Muscle layer of colon (tissue), 2 donors: ENCODE results near the gene NPFFR1.
"Not testable (repeated sequence)": the region's sequence is repeated elsewhere in the genome, so short reads cannot be mapped to it uniquely, and the experiment has no call there.

ENCODE experiments used
- H3K27ac ChIP-seq: one replicate; pipeline ENCODE4 v1.7.0; 2013; ENCODE audit warnings: low read depth, mild to moderate bottlenecking, low read length, moderate library complexity
- H3K27me3 ChIP-seq, 2 donors: one replicate each; pipeline ENCODE4 v1.7.0; 2013; ENCODE audit warnings: low read length in 2 of 2, mild to moderate bottlenecking in 2 of 2; ENCODE audit not compliant: insufficient read depth in 2 of 2, control insufficient read depth in 1 of 2
- H3K36me3 ChIP-seq: one replicate; pipeline ENCODE4 v1.7.0; 2013; ENCODE audit warnings: mild to moderate bottlenecking, low read length; ENCODE audit not compliant: insufficient read depth
- H3K4me1 ChIP-seq: one replicate; pipeline ENCODE4 v1.7.0; 2013; ENCODE audit warnings: mild to moderate bottlenecking, low read length; ENCODE audit not compliant: insufficient read depth
- H3K4me3 ChIP-seq, 2 donors: one replicate each; pipeline ENCODE4 v1.7.0; 2013; ENCODE audit warnings: low read length in 2 of 2, low read depth in 1 of 2, mild to moderate bottlenecking in 1 of 2, moderate library complexity in 1 of 2
- H3K9ac ChIP-seq: one replicate; pipeline ENCODE4 v1.7.0; 2013; ENCODE audit warnings: low read length
- H3K9me3 ChIP-seq: one replicate; pipeline ENCODE4 v1.7.0; 2013; ENCODE audit warnings: mild to moderate bottlenecking, low read length
- donor health status: abdominal sarcoma.
- donor health status: Adenocarcinoma of cecum.

The NPFFR1 gene

DNA sequence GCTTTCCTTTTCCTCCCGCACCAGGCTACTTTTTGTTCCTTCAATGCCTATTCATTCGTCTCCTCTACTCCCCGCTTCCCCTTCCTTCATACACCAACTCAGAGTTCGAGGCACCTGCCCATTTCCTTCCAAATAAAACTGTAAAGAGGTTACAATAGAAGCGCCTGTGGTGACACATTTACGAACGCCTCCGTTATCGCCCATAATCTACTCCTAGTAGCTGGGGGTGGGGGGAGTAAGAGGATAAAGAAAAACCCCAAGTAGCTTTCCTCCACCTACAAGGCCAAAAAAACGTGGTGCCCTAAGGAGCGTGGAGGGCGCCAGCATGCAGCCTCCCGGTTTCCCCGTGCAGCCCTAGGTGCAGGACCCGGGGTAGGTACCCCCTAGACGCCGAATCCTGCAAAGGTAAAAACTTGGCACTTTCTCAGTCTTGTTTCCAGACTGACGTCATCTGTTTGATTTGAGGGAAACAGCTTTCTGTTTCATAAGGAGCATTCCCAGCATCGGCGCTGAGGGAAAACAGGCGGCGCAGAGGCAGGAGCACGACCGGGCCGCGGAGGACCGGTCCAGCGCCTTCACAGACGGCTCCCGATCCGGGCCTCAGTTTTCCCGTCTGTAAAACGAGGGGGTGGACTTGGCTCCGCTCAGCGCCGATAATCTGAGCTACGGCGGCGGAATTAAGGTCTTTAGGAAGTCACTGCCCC lies 51.5 kb downstream of the NPFFR1 start:
- peak overlapping the region; percentile 86 for H3K27ac ChIP-seq
- peaks cover 20% of the 10 kb centered on the region for H3K4me1 ChIP-seq
- H3K4me3 ChIP-seq, result peak overlapping the region; percentile 89
- H3K9ac ChIP-seq, result peak overlapping the region; percentile 74
- no peaks in the 10 kb centered on the region for H3K9me3 ChIP-seq
- no peaks in the 10 kb centered on the region for H3K36me3 ChIP-seq
- no peaks in the 10 kb centered on the region for H3K27me3 ChIP-seq

- no peak overlapping the region for H3K27ac ChIP-seq
- peaks cover 20% of the 10 kb centered on the region for H3K4me1 ChIP-seq
- H3K36me3 ChIP-seq, result no peaks in the 10 kb centered on the region
- no peaks in the 10 kb centered on the region for H3K9me3 ChIP-seq
- H3K4me3 ChIP-seq, result no peak overlapping the region
- H3K9ac ChIP-seq, result no peak overlapping the region
- no peaks in the 10 kb centered on the region for H3K27me3 ChIP-seq
Observed at GRCh38 chr10:70228491-70228890, 55.3 kb downstream of the NPFFR1 start.

GRCh38 chr10:70227548-70228320 lies 56.1 kb downstream of the NPFFR1 start:
- Histone ChIP-seq H3K4me1 (peaks cover 20% of the 10 kb centered on the region), H3K4me3 (no peak overlapping the region), H3K9me3 (no peaks in the 10 kb centered on the region), H3K27me3 (no peaks in the 10 kb centered on the region), H3K9ac (no peak overlapping the region), H3K27ac (no peak overlapping the region), H3K36me3 (no peaks in the 10 kb centered on the region)

DNA sequence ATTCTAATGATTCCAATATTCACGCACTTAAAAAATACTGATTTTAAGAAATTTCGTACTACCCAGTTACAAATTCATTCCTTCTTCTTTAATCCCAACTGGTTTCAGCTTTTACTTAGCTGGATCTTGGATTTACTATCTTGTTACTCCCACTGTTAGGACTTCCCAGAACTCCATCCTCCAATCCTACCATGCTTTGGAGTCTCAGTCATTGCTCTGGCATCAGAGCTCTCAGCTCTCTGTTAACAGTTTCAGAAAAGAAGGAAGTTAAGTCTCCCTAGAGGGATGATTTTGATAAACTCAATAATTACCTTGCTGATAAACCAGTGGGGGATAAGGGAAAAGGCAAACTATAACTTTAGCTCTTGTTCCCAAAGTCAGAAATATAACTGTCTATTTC lies 60.1 kb downstream of the NPFFR1 start:
- H3K36me3 ChIP-seq, result no peaks in the 10 kb centered on the region
- no peaks in the 10 kb centered on the region for H3K9me3 ChIP-seq
- H3K4me1 ChIP-seq, result peaks cover 22% of the 10 kb centered on the region
- H3K27me3 ChIP-seq, result no peaks in the 10 kb centered on the region
- no peak overlapping the region for H3K27ac ChIP-seq
- no peak overlapping the region for H3K9ac ChIP-seq
- no peak overlapping the region for H3K4me3 ChIP-seq

DNA sequence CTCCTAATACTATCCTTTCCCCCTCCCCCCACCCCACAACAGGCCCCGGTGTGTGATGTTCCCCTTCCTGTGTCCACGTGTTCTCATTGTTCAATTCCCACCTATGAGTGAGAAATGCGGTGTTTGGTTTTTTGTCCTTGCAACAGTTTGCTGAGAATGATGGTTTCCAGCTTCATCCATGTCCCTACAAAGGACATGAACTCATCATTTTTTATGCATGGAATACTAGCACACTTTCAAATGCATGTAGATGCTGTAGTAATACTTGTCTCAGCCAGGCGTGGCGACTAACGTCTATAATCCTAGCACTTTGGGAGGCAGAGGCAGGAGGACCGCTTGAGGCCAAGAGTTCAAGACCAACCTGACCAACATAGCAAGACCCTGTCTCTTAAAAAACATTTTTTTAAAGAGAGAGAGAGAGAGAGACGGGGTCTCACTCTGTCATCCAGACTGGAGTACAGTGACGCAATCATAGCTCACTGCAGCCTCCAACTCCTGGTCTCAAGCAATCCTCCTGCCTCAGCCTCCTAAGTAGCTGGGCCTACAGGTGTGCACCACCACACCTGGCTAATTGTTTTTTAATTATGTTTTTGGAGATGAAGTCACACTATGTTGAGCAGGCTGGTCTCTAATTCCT lies 60.9 kb downstream of the NPFFR1 start:
- not testable (repeated sequence) for H3K27me3 ChIP-seq, H3K4me3 ChIP-seq, H3K36me3 ChIP-seq, H3K9me3 ChIP-seq, H3K9ac ChIP-seq, H3K27ac ChIP-seq
- peaks cover 14% of the 10 kb centered on the region for H3K4me1 ChIP-seq

DNA sequence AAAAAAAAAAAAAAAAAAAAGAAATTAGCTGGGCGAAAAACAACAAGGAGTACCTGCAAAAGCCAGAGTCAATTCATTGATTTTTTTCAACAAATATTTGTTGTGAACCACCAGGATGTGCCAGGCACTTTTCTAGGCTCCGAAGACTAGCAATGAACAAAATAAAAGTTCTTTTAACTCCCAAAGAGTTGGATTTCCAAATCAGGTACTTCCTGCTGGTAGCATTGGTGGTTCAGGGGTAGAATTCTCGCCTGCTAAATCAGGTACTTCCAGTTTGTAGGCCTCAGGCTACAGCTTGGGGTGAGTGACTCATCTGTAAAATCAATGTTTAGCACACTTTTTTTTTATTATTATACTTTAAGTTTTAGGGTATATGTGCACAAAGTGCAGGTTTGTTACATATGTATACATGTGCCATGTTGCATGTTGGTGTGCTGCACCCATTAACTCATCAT lies 61.4 kb downstream of the NPFFR1 start:
- peaks cover 4% of the 10 kb centered on the region for H3K36me3 ChIP-seq
- no peak overlapping the region for H3K9ac ChIP-seq
- no peak overlapping the region for H3K27ac ChIP-seq
- H3K4me1 ChIP-seq, result peaks cover 13% of the 10 kb centered on the region
- no peaks in the 10 kb centered on the region for H3K9me3 ChIP-seq
- H3K4me3 ChIP-seq, result no peak overlapping the region
- H3K27me3 ChIP-seq, result no peaks in the 10 kb centered on the region

DNA sequence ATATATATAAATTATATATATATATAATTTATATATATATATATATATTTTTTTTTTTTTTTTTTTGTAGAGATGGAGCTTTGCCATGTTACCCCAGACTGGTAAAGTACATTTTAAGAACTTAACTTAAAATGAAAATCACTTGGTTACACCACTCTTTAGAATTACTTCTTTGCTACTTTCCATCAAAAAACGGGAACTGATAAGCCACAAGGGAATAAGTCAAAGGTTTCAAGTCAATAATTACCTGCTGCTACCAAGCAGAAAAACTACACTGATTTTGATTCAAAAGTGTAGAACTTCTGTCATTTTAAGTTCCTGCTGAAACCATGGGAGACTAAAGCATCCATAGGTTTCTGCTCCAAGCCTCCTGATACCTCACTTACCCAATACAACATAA lies 62.8 kb downstream of the NPFFR1 start:
- H3K4me3 ChIP-seq, result peak overlapping the region in 1 of 2 donors; percentile 25
- no peaks in the 10 kb centered on the region for H3K27me3 ChIP-seq
- no peak overlapping the region for H3K27ac ChIP-seq
- peaks cover 4% of the 10 kb centered on the region for H3K36me3 ChIP-seq
- H3K9me3 ChIP-seq, result no peaks in the 10 kb centered on the region
- peaks cover 13% of the 10 kb centered on the region for H3K4me1 ChIP-seq
- no peak overlapping the region for H3K9ac ChIP-seq

GRCh38 chr10:70212879-70213278 lies 70.9 kb downstream of the NPFFR1 start:
- Histone ChIP-seq H3K36me3 (peaks cover 47% of the 10 kb centered on the region), H3K9ac (no peak overlapping the region)

GRCh38 chr10:70212277-70212676 lies 71.5 kb downstream of the NPFFR1 start:
- no peaks in the 10 kb centered on the region for H3K9me3 ChIP-seq
- H3K36me3 ChIP-seq, result peaks cover 43% of the 10 kb centered on the region
- H3K27ac ChIP-seq, result no peak overlapping the region
- no peak overlapping the region for H3K9ac ChIP-seq
- H3K4me3 ChIP-seq, result no peak overlapping the region
- H3K27me3 ChIP-seq, result no peaks in the 10 kb centered on the region
- H3K4me1 ChIP-seq, result no peaks in the 10 kb centered on the region

More at GRCh38 chr10:70212879-70213278, 70.9 kb downstream of the NPFFR1 start:
- no peaks in the 10 kb centered on the region for H3K27me3 ChIP-seq
- no peak overlapping the region for H3K4me3 ChIP-seq
- H3K4me1 ChIP-seq, result no peaks in the 10 kb centered on the region
- no peaks in the 10 kb centered on the region for H3K9me3 ChIP-seq
- no peak overlapping the region for H3K27ac ChIP-seq

GRCh38 chr10:70206762-70207161 lies 77.0 kb downstream of the NPFFR1 start:
- peaks cover 43% of the 10 kb centered on the region for H3K36me3 ChIP-seq
- no peak overlapping the region for H3K4me3 ChIP-seq
- H3K9me3 ChIP-seq, result no peaks in the 10 kb centered on the region
- H3K9ac ChIP-seq, result no peak overlapping the region
- H3K27ac ChIP-seq, result no peak overlapping the region
- no peaks in the 10 kb centered on the region for H3K4me1 ChIP-seq
- no peaks in the 10 kb centered on the region for H3K27me3 ChIP-seq

DNA sequence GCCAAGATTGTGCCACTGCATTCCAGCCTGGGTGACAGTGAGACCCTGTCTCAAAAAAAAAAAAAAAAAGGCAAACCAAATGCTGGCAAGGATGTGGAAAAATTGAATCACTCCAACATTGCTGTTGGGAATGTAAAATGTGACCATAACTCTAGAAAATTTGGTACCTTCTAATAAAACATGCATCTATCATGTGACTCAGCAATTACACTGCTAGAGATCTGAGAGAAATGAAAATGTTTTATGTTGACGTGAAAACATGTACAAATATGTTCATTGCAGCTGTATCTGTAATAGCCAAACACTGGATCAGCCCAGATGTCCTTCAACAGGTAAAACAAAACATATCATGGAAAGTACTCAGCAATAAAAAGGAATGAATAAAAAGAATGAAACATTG lies 82.7 kb downstream of the NPFFR1 start:
- Histone ChIP-seq H3K4me1 (no peaks in the 10 kb centered on the region), H3K9ac (no peak overlapping the region), H3K36me3 (peaks cover 32% of the 10 kb centered on the region), H3K9me3 (no peaks in the 10 kb centered on the region), H3K27ac (no peak overlapping the region), H3K4me3 (no peak overlapping the region), H3K27me3 (no peaks in the 10 kb centered on the region)
